DMS53 (cell line): ENCODE results near the gene COL5A1.
"Not testable (repeated sequence)": the region's sequence is repeated elsewhere in the genome, so short reads cannot be mapped to it uniquely, and the experiment has no call there.

ENCODE experiments used
- DNase-seq: peaks from one replicate; lab custom pipeline; 2025; lab: John Stamatoyannopoulos, UW

Gene COL5A1

DNA sequence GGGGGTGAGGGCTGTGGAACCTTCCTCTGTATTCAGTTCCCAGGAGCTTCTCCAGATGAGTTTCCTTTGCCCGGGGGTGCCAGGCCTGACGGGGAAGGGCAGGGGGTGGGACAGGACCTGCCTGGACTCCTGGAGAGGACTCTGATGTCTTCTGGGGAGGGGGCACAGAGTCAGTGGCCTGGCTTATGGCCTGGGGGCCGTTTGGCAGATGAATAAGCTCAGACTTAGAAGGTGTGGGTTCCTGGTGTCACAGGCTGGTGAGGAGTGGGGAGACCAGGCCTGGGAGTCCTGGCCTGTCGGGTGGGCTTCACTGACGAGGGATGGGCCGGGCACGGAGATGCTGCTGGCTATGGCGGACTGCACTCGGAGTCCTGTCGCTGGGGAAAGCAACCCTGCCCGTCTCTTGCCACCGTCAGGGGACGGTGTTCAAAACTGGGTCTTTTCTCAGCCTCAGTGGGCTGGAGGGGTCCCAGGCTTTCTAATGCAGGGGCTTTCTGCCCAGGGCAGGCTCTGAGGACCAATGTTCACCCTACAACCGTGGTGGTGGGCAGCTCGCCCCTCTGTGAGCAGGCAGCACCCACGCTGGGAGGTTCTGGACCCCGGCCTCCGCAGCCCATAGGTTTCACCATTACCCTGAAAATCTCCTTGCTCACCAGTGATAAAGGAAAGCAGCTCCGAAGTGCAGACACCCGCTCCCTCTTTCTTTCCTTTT is 16.2 kb downstream of the COL5A1 start:
- DNase-seq = no peak

DNA sequence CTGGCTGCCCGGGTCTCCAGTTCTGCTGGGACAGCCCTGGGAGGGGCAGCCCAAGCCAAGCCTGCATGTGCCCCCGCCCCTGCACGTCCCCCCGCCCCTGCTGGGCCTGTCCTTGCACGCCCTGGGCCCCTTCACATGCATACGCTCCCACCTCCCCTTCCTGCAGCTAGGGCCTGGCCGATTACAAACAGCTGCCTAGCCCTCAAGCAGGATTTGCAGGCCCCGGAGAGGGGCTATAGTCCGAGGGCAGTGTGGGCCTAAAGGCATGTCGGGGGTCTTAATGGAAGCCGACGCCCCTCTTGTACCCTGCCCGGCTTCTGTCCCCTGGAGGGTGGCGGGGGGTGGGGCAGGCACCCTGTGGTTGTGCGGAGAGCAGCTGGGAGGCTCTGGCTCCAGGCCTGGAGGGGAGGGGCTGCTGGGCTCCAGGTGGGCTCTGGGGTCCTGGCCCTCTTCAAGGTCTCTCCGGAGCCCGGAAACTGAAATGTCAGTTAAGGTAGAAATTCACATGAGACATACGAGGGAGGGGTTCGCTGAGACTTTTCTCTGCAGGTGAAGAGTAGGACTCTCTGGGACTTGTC is 16.9 kb downstream of the COL5A1 start:
- DNase-seq = no peak

DNA sequence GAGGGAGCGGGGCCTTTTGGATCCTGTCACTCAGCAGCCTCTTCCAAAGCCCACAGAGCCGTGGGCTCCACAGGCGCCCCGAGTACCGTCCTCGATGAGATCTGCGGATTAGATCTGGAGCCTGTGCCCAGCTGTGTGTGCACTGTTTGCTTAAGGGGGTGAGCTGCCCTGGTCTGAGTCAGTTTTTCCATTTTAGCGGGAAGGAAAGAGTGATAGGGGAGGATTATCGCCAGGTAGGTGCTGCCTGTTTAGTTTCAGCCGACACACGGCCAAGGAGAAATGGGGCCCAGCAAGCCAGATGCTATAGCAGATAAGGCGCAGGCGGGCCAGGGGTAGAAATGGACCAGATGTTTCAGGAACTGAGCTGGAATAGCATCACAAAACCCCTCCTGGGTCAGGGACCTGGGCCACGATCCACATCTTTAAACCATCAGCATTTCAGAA is 18.1 kb downstream of the COL5A1 start:
- DNase-seq = no peak

DNA sequence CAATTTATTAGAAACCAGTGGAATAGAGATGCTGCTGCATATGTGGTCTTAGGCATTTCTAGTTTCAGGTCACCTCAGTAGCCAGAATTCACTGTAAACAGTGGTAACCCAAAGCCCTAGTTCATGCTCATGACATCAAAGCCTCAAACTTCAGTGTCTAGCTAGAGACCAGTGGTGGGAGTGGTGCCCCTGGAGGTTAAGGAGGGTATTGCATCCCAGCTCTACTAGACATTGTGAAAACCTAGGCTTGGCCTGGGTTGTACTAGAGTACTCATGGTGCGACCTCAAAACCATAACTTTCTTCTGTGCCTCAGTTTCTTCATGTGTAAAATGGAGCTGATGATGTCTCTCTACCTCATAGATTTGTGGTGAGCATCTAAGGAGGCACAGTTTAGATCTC is 18.8 kb downstream of the COL5A1 start:
- DNase-seq = peak; percentile 42

DNA sequence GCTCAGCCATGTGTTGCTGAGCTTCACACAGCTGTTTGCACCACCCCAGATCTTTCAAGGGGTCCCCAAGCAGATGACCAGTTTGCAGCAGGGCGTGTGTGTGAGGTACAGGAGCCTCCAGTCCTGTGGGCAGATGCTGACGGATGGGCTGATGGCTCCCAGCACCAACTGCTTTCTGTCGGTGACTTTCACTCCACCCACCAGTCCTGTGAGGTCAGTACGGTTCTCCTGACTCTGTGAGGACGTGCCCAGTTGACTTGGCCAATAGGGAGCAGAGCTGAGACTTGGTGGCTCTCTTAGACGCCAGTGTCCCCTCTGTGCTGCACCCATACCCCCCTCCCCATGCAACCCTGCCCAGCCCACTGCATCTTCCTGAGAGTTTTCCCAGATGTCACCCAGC is 19.7 kb downstream of the COL5A1 start:
- no peak for DNase-seq

DNA sequence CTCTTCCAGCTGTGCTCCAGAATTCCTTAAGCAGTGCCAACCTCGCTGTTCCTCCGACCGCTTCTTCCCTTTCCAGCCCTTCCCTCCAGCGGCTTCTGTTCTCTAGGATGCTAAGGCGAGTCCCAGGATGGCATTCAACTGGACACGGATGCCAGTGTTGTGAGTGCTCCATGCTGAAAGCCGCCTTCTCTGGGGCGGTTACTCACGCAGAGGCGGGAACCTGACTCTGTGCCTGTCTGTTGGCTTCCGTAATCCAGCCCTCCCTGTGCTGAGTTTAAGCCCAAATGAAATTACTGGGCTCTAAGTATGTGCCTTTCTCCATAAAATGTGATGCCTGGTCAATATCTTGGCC is 20.2 kb downstream of the COL5A1 start:
- DNase-seq = no peak

DNA sequence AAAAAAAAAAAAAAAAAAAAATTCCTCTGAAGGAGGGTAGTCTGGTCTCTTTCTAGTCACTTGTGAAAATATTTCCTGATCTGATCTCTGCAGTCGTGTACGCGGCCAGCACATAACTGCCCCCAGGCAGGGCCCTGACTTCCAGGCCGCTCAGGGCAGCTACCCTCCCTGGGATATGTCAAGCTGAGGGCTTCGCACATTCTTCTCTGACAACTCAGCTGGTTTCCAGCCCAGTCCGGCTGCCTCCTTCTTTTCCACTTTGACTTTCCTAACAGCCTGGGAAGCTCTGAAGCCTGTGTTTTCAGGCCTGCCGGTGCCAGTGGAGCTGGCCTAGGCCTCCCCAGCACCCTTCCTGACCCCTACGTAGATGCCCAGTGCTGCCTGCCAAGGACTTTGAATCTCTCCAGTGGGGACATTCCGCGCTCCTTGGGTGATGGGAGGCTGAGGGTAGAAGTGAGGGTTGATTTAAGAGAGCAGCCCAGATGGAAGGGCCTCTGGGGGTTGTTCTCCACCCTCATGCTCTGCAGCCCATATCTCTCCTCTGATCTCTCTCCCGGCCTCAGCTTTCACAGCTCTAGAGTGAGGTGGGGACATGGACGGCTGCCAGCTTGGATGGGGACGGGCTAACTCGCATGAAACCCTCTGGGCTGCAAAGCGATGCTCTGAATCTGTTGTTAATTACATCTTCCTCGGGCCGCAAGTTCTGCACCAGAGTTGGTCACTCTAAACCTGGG is 20.7 kb downstream of the COL5A1 start:
- DNase-seq = no peak

DNA sequence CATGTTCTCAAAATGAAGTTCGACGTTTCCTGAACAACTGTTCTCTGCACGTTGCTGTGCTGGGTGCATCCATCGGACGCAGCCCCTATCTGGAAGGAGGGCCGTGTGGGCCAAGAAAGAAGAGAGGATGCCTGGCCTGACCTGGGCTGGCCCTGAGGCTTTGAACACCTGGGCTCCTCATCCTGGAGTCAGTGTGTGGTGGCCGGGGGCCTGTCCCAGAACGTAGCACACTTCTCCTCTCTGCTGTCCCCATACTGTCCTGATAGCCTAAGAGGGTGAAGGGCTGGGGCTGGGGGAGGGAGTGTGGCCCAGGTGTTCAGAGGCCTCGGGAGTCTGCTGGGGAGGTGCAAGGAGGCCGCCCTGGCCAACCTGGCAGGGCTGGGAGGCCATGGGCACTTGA is 21.5 kb downstream of the COL5A1 start:
- no peak for DNase-seq

DNA sequence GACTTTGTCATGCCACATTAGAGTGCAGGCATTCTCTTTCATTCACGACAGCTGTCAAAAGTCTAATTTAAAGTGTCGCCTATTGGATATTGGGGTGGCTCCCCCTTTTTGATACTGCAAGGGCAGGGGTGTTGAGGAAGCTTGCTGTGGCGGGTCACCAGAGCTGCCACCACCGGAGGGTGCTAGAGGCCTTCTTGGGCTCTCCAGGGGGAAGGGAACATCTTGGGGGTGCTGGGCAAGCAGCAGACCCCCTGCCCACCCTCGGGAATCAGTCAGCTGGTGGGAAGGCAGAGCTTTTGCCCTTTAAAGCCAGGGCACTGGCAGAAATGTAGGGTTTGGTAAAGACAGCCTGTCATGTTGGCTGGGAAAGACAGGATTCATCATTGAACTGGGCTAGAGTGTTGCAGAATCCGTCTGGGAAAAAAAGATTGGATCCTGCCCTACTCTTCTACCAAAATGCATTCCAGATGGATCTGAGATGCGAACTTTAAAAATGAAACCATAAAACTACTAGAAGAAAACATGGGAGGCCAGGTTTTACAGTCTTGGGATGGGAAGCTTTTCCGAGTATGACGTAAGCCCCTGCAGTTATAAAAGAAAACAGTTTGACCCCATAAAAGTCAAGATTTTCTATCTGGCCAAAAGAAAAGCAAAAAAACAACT is 22.3 kb downstream of the COL5A1 start:
- DNase-seq = no peak

DNA sequence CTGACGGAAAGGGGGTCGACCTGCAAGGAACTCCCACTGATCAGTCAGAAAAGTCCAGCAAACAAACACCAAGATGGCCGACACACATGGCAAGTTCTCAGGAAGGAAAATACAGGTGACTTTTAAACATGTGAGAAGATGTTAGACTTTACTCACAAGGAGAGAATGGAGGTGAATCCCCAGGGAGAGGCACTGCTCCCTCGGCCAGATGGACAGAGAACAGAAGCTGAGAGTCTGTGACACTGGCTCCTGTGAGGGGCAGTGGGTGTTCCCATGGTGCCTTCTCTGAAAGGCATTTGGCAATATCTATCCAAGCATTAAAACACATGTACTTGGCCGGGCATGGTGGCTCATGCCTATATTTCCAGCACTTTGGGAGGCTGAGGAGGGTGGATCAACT is 22.8 kb downstream of the COL5A1 start:
- no peak for DNase-seq

DNA sequence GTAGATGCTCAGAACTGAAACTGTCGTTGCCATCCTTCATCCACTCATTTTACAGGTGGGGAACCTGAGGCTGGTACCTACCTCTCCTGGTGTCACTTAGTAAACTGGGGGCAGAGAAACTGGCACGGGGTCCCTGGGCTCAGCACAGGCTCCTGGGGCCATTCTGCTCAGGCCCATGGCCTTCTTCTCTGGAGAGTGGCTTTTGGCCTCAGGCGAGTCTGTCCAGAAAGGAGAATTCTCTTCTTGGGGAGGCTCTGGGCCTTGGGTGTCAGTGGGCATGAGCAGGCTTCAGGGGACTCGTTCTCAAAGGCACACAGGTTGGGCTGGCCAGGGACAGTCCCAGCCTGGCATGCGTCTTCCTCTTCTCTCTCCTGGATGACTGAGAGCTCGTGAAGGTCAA is 24.6 kb downstream of the COL5A1 start:
- no peak for DNase-seq

DNA sequence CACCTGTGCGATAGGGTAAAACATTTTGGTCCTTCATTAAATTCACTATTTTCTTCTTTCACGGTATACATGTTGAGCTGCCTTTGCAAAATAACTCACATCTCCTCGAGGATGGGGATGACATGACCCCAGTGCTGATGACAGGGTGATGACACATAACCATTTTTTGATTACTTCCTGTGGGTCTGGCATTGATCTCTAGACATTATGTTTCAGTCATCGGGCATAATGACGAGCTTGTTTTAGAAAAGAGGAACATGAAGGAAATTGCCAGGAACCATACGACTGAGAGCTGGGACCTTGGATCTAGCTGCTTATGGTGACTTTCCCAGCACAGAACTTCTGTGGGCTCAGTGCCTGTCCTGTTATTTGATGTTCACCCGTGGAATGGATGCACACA is 25.2 kb downstream of the COL5A1 start:
- no peak for DNase-seq

DNA sequence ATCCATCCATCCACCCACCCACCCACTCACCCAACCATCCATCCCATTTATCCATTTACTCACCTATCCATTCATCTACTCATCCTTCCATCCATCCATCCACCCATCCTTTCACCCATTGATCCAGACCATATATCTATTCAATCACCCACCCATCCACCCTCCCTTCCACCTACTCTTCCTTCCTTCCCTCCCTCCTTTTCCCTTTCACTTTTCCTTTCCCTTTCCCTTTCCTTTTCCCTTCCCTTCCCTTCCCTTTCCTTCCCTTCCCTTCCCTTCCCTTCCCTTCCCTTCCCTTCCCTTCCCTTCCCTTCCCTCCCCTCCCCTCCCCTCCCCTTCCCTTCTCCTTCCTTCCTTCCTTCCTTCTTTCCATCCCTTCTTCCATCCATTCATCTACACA is 27.4 kb downstream of the COL5A1 start:
- DNase-seq = not testable (repeated sequence)

DNA sequence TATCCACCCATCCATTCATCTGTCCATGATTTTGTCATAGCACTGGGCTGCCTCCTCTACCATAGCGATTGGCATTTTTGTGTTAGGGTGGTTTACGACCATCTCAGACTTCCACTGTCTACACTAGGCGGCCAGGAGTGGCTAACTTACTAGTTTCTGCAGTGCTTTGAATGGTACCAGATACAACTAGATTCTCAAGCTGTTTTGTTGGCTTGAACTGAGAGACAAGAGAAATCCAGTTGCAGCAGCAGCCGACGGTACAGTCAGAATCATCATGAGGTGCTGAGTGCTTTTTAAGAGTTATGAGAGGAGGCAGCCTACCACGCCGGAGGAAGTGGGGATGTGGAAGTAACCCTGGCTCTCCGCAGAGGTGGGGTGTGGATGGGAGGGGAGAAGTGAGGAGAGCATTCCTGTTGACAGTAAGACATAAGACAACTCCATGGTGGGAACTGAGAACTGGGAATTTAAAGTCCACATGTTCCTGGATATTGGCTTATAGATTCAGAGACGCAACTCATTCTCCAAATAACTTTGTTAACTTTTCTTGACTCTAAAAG is 27.9 kb downstream of the COL5A1 start:
- DNase-seq = no peak

DNA sequence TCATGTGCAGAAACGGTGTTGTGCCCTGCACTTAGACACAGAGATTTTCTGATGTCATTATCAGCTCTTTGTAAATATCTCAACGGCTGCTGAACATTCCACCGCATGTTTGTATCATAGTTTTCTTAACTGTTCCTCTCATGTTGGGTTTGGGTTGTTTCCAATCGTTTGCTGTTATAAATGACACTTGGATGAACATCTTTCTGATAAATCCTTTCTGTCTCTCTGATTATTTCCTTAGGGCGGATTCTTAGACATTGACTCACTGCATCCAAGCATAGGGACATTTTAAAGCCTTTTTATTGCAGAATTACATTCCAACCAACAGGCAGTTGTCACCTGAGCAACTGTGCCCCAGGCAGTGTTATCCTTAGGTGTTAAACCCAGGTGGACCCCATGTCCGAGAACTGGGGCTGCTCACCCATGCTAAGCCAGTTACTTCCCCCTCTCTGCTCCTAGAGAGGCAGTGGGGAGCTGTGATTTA is 28.5 kb downstream of the COL5A1 start:
- DNase-seq = no peak

DNA sequence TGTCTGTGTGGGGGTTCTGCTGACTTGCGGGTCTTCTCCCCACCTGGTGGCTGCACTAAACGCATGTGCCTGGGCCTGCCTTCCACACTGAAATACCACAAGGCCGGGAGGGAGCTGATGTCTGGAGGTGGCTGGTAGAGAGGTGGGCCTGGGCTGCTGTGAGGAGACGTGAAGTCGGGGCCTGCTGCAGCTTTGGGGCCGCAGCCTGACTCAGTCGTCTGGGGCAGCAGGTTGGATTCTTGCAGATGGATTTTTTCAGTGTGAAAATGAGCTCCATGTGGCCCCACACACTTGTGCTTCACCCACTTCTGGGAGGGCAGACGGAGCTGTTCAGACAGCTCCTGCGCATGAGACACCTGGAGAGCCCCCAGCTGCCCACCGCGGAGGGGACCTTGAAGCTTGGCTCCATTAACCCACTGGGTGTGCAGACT is 29.3 kb downstream of the COL5A1 start:
- no peak for DNase-seq

DNA sequence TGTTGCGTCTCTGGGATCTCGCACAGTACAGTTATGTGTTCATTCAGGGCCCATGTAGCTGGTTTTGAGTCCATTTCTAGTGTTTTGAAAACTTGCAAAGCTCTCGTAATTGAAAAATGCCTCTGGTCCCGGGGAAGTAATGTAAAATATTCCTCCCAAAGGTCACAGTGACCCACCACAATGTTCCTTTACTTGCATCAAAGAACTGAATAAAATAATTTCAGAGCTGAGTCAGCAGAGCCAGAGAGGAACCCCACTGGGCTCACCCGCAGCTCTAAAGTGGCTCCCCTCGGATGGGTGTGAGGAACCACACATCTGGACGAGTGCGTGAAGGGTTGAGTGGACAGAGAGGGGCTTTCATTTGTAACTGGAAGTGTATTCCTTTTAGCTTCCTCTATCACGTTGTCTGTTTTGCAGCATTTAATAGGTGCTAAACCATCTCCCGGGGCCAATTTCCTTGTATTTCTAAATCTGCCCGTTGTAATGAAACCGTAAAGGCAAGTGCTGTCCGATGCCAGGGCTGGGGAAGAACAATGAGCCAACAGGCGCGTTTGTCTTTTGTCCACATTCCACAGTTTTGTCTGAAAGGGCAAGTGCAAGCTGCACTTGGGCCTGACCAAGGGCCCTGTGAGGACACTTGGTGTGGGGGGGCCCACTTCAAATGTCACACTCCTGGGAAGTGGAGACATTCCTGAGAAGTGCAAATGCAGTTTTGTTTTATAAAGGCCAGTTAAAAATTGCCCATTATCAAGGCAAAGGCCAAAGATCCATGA is 29.9 kb downstream of the COL5A1 start:
- no peak for DNase-seq

DNA sequence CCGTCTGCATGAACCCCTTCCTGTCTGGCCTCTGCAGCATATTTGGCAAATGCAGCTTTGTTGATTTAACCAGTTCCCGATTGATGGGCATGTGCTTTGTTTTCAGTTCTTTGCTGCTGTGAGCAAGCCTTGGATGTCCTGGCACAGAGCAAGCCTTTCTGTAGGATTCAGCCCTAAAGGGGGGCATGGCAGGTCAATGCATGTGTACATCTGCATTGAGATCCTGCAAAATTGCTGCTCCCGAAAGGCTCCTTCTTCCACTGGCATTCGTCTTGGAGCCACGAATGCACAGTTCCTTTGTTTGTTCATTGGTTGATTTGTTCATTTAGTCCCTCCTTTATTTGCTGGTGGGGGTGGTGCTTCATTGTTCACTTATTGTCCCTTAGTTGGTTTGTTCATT is 34.8 kb downstream of the COL5A1 start:
- no peak for DNase-seq

DNA sequence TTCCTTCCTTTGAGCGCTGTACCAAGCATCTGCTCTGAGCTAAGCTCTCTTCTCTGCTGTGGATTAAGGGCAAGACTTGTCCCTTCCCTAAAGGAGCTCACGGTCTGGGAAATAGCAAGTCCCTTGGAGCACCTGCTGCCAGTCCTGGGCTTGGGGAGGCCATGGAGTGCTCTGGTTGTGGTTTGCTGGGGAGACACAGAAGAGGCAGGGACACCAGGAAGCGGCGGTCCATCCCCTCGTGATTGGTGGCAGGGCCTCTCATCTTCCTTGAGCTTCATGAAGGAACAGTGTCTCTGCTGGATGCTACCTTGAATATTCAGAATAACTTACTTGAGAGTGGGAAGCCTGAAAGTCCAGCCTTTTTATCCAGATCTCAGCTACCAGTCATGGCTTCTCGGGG is 35.3 kb downstream of the COL5A1 start:
- no peak for DNase-seq

DNA sequence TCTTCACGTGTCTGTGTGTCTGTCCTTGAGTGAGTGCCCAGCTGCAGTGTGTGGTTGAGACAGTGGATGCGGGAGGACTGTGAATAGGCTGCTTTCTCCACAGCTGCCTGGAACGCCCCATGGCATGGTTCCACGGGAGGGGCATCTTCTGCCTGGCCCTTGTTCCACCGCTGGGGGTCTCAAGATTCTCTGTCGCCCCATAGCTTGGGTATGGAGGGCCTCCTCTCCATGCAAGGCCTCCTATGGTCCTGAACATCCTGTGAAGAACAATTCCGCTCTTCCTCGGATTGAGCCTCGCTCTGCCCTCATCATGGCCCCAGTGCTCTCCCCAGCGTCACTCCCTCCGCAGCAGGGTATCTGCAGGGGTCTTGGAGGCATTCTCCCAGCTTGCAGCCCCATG is 36.1 kb downstream of the COL5A1 start:
- no peak for DNase-seq

DNA sequence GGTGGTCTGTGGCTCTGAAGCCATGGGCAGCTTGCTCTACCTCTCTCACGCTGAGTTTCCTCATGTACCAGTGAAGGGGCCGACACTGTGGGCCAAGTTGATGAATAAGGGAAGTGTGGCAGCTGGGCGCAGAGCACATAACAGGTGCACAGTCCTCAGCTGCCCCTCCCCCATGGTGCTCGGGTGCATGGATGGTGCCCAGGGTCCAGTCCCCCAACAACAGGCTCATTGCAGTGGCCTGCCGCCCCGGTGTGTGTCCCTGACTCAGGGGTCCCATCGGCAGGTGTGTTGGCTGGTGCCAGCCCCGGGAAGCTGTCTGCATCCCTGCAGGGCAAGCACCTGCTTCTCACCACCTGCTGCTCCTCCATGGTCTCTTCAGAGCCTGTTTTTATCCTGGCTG is 36.6 kb downstream of the COL5A1 start:
- no peak for DNase-seq
